NCI-H345 treated with DMSO at 0.1 percent for 48 hours (cell line): ENCODE data around the gene HECTD2.
"Not testable (repeated sequence)": the region's sequence is repeated elsewhere in the genome, so short reads cannot be mapped to it uniquely, and the experiment has no call there.

Experiments used
- DNase-seq: peaks from one replicate; lab custom pipeline; 2025; ENCODE audit not compliant: unreplicated experiment; lab: John Stamatoyannopoulos, UW

Gene HECTD2, protein sequence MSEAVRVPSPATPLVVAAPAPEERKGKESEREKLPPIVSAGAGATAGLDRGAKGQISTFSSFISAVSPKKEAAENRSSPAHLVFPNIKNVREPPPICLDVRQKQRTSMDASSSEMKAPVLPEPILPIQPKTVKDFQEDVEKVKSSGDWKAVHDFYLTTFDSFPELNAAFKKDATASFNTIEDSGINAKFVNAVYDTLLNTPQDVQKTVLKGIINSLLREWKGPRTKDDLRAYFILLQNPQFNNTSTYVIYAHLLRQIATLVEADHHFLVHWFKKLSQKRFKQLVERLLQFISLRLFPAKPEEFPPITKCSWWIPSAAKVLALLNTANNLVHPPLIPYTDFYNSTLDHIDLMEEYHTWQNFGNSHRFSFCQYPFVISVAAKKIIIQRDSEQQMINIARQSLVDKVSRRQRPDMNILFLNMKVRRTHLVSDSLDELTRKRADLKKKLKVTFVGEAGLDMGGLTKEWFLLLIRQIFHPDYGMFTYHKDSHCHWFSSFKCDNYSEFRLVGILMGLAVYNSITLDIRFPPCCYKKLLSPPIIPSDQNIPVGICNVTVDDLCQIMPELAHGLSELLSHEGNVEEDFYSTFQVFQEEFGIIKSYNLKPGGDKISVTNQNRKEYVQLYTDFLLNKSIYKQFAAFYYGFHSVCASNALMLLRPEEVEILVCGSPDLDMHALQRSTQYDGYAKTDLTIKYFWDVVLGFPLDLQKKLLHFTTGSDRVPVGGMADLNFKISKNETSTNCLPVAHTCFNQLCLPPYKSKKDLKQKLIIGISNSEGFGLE

DNA sequence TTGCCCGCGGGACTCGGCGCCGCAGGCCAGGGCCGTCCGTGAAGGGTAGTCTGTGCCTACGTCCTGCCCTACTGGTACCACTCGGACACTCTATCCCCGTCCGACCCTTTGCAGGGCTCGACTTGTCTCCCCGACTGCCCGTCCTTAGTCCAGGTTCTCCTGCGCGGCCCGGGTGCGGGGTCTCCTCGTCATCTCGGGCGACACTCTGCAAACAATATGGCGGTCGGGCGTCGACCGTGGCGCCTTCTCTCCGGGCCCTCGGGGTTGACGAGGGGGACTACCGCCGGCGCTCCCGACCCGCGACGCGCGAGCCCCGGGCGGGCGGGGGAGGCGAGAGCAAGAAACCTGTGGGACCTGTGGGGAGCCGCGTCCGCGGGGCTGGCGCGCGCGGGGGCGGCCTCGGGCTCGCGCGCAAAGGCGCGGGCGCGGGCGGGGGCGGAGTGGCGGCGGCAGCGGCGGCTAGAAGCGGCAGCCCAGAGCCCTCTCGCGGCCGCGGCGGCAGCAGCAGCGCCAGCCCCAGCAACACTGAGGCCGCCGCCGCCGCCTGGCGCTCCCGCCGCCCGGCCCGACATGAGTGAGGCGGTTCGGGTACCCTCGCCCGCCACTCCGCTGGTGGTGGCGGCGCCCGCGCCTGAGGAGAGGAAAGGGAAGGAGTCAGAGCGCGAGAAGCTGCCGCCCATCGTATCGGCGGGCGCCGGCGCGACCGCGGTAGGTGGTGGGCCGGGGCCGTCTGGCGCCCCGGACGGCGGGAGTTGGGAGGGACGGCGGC is at the start of gene HECTD2:
Gene HECTD2, plus strand, starts transcription at position 476 of the 769 bp plus-strand sequence. Its CDS starts 95 bp downstream, at position 571.
- DNase-seq, result peak; percentile 21

DNA sequence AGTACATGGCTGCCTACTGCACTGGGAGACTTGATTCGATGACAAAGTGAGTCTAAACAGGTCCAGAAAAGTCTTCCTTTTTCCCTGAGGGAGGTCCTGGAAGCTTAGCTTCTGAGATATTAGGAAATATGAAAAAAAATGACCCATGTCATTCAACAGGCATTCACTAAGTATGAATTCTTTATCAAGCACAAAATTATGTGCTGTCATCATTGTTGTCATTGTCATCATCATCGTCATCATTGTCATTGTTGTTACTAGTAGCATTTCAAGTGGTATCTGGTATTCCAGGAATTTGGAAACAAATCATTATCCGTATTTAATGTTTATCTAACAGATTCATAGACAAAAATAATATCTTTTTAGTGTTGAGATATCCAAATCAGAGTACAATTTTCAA is 49.7 kb upstream of the HECTD2 start:
- no peak for DNase-seq

DNA sequence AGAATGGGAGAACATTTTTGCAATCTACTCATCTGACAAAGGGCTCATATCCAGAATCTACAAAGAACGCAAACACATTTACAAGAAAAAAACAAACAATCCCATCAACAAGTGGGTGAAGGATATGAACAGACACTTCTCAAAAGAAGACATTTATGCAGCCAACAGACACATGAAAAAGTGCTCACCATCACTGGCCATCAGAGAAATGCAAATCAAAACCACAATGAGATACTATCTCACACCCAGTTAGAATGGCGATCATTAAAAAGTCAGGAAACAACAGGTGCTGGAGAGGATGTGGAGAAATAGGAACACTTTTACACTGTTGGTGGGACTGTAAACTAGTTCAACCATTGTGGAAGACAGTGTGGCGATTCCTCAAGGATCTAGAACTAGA is 44.6 kb upstream of the HECTD2 start:
- not testable (repeated sequence) for DNase-seq

DNA sequence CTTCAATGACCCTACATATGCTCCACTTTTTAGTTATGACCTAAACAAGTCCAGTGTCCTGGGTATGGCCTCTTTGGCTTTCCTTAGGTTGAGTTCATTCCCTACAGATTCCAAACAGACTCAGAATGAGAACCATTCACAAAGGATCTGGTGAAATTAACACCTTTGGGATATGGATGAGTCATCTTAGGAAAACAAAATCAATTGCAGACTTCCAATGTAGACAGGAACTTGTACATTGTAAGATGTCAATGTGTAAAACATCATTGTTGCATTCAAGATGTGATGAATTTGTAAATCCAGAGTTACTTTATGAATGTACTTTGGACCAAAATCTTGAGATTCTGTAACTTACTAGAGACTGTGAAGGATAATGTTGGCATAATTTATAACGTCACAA is 43.4 kb upstream of the HECTD2 start:
- DNase-seq, result no peak

DNA sequence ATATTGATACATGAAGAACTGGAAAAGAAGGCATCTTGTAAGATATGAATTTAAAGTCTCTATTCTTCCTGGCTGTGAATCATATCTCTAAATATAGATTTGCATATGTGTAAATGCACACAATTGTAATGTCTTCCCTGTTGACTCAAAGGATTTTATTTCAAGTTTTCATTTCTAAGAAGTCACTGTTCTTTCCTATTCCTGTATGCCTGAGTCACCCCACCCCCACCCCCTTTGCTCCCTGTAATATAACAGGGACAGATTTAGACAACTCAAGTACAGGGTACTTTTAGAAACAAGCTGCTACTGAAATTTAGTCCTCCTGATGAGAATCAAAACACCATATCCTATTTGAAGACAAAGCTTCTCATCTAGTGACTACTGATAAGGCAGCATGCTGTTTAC is 43.0 kb upstream of the HECTD2 start:
- DNase-seq, result no peak

DNA sequence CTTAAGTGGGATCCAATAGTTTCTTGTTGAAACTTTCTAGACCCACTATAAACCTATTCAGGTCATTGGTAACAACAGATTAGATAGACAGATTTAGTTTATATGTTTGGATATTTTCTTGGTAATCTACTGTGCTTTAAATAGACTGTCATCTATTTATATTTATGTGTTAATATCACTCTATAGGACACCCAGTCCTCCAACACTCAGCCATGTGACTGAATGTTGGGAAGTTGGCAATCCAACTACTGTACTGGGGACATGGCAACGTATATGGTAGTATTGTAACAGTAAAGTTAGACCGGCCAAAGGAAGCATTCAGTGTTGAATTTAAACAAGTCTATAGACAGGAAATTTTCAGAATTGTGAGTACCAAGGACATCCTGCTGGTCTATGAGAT is 42.6 kb upstream of the HECTD2 start:
- no peak for DNase-seq

DNA sequence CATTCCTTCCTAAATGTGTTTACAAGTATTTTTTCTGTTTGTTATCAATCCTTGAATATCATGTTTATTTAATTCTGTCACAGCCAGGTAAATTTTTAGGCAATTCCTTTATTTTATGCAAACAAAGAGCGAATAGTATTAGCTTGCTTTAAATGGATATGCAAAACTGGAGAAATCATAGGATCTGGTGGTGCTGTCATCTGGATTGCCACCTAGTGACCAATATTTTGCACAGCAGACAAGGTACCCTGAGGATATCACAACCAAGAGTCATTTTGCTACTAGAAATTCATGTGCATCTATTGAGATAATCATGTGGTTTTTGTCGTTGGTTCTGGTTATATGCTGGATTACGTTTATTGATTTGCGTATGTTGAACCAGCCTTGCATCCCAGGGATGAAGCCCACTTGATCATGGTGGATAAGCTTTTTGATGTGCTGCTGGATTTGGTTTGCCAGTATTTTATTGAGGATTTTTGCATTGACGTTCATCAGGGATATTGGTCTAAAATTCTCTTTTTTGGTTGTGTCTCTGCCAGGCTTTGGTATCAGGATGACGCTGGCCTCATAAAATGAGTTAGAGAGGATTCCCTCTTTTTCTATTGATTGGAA is 40.1 kb upstream of the HECTD2 start:
- not testable (repeated sequence) for DNase-seq

DNA sequence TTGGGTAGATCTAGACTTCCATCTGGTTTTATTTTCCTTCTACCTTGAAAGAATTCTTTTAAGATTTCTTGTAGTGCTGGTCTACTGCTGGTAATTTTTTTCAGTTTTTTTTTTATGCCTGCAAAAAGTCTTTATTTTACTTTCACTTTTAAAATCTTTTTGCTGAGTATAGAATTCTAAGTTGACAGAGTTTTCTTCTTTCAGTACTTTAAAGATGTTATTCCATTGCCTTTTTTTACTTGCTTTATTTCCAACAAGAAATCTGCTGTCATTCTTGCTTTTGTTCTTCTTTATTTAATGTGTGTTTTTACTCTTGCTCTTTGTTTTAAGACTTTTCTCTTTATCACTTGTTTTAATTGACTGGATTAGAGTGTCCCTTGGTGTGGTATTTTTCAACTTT is 36.1 kb upstream of the HECTD2 start:
- DNase-seq, result no peak

DNA sequence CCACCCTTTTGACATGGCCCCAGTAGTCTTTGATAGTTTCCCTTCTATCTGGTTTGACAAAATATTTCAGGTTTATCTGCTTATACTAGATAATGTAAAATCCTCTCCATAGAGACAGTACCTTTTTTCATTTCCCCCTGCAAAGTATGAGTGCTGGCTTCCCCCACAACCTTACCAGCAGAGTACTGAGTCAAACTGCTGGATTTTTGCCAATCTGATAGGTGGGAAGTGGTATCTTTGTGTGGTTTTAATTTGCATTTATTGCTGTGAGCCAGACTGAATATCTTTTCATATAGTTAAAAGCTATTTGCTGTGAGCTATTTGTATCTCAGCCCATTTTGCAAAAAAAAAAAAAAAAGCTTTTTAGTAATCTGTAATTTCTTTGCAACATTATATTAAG is 32.1 kb upstream of the HECTD2 start:
- DNase-seq, result no peak

DNA sequence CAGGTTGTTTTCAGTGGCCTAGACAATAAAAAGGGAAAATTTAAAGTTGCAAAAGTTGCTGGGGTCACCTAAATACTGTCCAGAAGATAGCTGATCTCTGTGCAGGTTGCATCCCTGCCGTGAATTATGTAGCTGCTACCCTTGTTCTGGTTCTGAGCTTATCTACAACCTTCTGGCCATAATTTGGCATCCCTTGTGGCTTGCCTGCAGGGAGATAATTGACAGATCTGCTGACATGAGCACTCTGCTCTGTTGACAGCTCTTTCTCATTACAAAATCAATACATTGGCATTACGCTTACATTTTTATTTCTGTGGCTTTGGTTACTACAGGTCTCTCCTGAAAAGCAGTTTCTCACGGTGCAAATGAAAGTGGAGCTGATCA is 29.3 kb upstream of the HECTD2 start:
- no peak for DNase-seq

DNA sequence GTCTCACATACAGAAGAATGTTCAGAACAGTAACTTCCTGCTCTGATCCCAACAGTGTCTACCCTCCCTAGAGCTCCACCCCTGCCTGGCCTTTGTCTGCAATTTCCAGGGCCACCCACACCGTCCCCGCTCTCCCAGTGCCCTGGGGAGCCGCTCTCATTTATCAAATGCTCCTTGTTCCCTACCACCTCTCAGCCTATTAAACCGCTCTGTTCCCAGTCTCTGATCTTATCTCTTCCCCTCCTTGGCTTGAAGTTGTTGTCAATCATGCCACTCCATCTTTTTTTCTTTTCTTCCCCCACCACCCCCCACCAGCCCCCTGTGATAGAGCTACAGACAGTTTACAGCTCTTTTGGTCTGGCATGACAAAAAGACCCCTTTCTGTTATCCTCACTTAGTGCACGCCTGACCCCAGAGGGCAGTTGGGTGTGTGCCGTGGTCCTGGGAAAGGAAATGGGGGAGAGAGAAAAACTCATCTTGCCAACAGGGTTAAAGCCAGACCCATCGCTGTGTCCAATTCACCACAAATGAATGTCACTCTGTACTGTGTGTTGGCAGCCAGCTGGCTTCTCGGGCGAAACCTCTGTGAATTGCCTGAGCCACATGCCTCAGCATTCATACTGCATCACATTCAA is 28.8 kb upstream of the HECTD2 start:
- no peak for DNase-seq

DNA sequence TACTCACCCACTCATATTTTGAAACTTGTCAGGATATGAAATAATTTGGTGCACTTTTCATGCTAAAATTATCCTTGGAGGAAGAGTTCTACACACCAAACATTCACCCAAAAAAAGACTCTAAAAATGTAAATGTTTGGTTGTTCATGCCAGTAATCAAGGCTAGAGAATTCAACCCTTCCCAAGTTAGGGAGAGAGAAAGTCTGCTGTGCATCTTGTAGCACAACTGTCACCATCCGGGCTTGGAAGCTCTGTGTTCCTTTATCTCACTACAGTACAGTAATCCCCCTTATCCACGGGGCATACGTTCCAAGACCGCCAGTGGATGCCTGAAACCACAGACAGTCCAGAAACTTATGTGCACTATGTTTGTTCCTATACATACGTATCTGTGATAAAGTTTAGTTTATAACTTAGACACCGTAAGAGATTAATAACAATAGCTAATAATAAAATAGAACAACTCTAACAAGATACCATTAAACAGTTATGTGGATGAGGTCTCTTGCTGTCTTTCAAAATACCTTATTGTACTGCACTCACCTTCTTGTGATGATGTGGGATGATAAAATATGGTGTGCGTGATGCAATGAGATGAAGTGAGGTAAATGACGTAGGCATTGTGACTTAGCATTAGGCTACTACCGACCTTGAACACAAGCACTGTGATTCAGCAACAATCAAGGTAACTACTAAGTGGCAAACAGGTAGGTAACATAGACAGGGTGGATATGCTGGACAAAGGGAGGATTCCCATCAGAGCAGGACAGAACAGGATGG is 24.6 kb upstream of the HECTD2 start:
- DNase-seq, result no peak

DNA sequence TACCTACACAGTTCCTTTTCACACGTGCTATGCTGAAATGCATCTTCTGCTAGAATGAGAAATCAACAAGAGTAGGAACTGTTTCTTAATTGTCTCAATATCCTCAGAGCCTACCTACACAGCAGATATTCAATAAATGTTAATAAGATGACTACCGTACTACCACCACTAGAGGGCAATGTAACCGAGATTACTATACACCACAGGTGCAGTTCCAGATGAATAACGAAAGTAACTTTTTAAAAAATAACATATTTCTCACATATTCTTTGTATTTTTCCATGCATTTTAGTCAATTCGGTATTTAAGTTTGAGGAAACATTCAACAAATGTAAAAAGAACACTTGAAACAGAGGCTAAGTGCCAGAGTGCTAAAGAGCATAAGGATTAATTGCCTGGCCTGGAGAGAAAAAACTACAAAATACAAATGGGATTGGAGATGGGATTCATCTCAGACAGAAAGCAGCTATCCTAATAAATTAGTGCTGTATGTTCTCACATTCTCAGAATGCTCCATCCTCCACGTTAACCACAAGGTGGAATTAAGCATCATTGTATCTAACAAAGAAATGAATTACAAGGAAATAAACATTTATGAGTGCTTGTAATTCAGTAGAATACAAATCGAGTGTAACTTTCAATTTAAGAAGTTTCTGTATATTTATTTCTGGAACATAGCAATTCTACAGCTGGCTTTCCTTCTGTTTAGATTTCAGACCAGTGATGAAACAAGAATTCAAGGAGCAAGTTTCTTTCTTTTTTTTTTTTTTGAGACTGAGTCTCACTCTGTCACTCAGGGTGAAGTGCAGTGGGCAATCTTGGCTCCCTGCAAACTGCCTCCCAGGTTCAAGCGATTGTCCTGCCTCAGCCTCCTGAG is 20.3 kb upstream of the HECTD2 start:
- DNase-seq, result peak; percentile 15

DNA sequence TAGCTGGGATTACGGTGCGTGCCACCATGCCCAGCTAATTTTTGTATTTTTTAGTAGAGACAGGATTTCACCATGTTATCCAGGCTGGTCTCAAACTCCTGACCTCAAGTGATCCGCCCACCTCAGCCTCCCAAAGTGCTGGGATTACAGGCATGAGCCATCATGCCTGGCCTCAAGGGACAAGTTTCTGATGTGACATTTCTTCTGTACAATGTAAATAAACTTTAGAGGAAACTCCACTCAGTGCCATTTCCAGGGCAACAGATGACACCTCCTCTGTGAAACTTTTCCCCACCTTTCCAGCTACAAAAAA is 19.7 kb upstream of the HECTD2 start:
- DNase-seq, result not testable (repeated sequence)

DNA sequence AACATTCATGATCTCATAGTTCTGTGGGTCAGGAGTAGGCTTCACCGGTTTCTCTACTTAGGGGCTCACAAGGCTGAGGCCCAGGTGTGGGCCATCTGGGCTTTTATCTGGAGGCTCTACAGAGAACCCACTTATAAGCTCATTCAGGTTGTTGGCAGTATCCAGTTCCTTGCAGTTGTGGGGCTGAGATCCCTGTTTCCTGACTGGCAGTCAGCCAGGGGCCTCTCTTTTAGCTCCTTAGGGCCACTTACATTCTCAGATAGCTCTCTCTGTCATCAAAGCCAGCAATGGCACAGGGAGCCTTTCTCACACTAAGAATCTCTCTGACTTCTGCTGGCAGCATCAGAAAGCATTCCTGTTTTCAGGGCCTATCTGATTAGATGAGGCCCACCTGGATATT is 18.2 kb upstream of the HECTD2 start:
- DNase-seq, result no peak

DNA sequence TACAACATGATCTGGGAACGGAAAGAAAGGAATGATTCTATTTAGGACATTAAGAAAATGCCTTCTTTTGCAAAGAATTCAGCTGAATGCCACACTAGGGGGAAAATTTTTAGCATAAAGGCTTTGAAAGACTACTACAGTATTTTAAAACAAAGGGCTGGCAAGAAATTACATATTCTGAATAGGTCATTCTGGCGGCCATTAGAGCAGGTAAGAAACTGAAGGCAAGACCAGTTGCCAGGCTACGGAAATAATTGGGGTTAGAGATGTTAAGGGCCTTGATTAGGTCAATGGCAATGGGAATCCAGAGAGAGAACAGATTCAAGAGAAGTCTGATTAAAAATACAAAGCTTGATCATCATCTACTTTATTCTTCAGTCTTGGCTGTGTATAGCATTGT is 3.8 kb upstream of the HECTD2 start:
- DNase-seq, result no peak

DNA sequence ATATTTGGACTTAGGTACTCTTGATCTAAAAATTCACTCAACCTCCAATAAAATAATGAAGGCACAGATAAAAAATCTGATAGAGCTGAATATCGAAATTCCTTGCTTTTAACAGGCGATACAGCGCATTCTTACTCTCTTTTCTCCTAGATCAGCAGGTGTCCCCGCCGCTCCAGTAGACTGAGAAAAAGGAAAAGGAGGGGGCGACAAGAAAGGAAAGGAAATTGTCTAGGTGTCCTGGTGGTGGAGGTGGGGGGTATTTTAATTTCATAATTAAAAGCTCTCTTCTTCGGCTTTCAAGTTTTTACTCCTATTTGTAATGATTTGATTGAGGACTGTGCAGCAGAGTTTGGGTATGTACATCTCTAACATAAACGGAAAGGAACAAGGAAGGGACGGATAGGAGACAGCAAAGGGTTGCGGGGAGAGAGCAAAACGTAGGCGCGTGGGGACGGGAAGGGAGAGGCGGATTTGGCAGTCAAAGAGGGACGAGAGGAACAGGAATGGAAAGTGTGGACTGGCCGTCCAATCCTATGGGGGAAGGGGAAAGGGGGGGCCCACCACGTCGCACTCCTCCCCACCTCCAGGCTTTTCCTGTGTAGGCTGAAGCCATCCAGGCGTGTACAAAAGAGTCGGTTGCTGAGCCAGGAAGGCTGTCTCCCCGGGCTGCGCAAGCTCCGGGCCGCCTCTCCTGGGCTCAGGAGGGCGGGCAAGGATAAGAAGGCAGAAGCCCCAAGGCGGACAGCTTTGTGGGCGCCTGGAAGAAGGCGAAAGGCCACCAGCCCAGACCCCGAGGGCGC is 875 bp upstream of the HECTD2 start:
- peak; percentile 64 for DNase-seq

DNA sequence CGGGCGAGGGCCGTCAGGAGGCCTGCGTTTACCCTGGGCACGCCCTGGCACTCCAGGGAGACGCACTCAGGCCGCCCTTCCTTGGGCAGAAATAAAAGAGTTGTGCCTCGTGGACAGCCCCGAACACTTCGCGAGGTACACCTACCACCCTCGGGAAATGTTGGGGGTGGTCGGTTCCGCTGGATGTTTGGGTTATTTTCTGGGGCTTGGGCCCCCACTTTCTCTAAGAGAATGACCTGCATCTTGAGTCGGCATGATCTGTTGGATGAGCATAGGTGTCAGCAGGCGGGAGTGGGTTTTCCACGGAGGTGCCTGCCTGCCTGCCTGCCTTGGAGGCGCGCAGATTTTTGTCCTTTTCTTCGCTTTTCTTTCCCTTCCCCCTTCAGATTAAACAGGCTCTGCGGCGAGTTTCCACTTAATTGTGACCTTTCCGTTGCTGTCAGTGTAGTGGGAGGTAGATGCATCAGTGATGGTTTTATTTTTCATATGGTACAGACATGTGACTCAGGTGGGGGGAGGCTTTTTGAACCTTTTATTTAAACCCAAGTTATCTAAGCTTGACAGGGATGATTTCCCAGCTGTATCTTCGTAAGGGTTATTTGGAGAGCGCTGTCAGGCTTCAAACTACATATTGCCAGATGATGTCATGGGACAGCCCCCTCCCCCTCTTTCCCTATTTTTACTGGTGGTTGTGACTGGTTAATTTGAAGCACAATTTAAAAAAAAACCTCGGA is 661 bp downstream of the HECTD2 start:
- DNase-seq, result peak; percentile 31
